Activated CD8-positive, alpha-beta memory T cell treated with anti-CD3 and anti-CD28 coated beads, Interleukin-2, amount 50 U/mL, for 24 hours (primary cell): ENCODE data around the gene RALGPS1.

Experiments used
- DNase-seq: peaks from one replicate; pipeline ENCODE4 v3.0.0-alpha.2; 2020; ENCODE audit errors: extremely low read depth

The RALGPS1 gene

GRCh38 chr9:126955811-126956210, 41.2 kb downstream of the RALGPS1 start:
- DNase-seq = no peak

- DNase-seq = no peak
Observed at GRCh38 chr9:126956917-126957686, 42.5 kb downstream of the RALGPS1 start.

- DNase-seq = no peak
Observed at GRCh38 chr9:126957687-126958053, 43.1 kb downstream of the RALGPS1 start.

GRCh38 chr9:126959336-126959735, 44.8 kb downstream of the RALGPS1 start:
- no peak for DNase-seq

- DNase-seq = no peak
Observed at GRCh38 chr9:126959917-126960316, 45.3 kb downstream of the RALGPS1 start.

- no peak for DNase-seq
Observed at GRCh38 chr9:126962336-126962735, 47.8 kb downstream of the RALGPS1 start.

- DNase-seq = no peak
Observed at GRCh38 chr9:126965077-126965476, 50.5 kb downstream of the RALGPS1 start.

GRCh38 chr9:126965541-126966428, 51.2 kb downstream of the RALGPS1 start:
- peak; percentile 18 for DNase-seq

GRCh38 chr9:126971261-126971660, 56.7 kb downstream of the RALGPS1 start:
- no peak for DNase-seq

- no peak for DNase-seq
Observed at GRCh38 chr9:126973651-126974529, 59.3 kb downstream of the RALGPS1 start.

- DNase-seq = no peak
Observed at GRCh38 chr9:126974594-126974993, 60.0 kb downstream of the RALGPS1 start.

GRCh38 chr9:126975327-126976220, 61.0 kb downstream of the RALGPS1 start:
- DNase-seq = no peak

- no peak for DNase-seq
Observed at GRCh38 chr9:126979461-126979860, 64.9 kb downstream of the RALGPS1 start.

GRCh38 chr9:126980231-126980630, 65.6 kb downstream of the RALGPS1 start:
- no peak for DNase-seq

GRCh38 chr9:126981218-126981617, 66.6 kb downstream of the RALGPS1 start:
- no peak for DNase-seq

- no peak for DNase-seq
Observed at GRCh38 chr9:126982215-126983002, 67.8 kb downstream of the RALGPS1 start.

GRCh38 chr9:126983767-126984166, 69.2 kb downstream of the RALGPS1 start:
- DNase-seq = no peak

GRCh38 chr9:126984969-126985368, 70.4 kb downstream of the RALGPS1 start:
- no peak for DNase-seq

GRCh38 chr9:126985870-126986498, 71.4 kb downstream of the RALGPS1 start:
- peak; percentile 54 for DNase-seq

GRCh38 chr9:126986506-126986951, 71.9 kb downstream of the RALGPS1 start:
- DNase-seq = no peak
